ENCODE measurements around the gene WNT1. TPM values are rescaled to one million over a fixed set of nuclear protein-coding genes. Genes with fewer than 3 reads are reported as not detected.

Gene WNT1
- total RNA-seq, 1 donor from 2014 or later: not detected

DNA sequence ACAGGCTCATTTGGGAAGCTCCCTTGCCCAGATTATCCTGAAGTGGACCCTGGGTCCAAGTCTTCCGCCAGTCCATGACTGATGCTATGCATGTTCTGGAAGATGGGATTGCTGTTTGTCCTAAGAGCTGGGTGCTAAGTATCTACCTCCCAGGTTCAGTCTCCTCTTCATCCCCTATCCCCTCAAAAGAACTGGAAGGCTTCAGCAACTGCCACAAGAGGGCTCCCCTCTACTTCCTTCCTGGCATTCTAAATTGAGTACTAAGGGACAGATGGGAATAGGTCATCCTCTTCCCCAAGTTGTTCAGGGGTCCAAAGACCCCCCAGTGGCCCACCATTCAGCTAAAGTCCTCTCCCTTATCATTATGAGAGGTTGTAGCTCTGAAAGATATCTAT lies 43.8 kb upstream of the WNT1 start:
- Mint-ChIP-seq H3K27me3 (ENCODE audit: unreplicated experiment) (no peaks in the 10 kb centered on the region), H3K4me1 (ENCODE audit: low read depth, unreplicated experiment) (no peaks in the 10 kb centered on the region), H3K9me3 (ENCODE audit: unreplicated experiment) (peaks cover 3% of the 10 kb centered on the region), H3K27ac (ENCODE audit: unreplicated experiment) (no peak overlapping the region), H3K4me3 (ENCODE audit: unreplicated experiment) (no peak overlapping the region), H3K36me3 (ENCODE audit: unreplicated experiment) (peaks cover 4% of the 10 kb centered on the region)
- no peak for DNase-seq
- TF ChIP-seq, protein P1, sequence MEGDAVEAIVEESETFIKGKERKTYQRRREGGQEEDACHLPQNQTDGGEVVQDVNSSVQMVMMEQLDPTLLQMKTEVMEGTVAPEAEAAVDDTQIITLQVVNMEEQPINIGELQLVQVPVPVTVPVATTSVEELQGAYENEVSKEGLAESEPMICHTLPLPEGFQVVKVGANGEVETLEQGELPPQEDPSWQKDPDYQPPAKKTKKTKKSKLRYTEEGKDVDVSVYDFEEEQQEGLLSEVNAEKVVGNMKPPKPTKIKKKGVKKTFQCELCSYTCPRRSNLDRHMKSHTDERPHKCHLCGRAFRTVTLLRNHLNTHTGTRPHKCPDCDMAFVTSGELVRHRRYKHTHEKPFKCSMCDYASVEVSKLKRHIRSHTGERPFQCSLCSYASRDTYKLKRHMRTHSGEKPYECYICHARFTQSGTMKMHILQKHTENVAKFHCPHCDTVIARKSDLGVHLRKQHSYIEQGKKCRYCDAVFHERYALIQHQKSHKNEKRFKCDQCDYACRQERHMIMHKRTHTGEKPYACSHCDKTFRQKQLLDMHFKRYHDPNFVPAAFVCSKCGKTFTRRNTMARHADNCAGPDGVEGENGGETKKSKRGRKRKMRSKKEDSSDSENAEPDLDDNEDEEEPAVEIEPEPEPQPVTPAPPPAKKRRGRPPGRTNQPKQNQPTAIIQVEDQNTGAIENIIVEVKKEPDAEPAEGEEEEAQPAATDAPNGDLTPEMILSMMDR (IDR thresholded peaks at IDR 0.05; ENCODE audit: partially characterized antibody, unreplicated experiment): no peak

DNA sequence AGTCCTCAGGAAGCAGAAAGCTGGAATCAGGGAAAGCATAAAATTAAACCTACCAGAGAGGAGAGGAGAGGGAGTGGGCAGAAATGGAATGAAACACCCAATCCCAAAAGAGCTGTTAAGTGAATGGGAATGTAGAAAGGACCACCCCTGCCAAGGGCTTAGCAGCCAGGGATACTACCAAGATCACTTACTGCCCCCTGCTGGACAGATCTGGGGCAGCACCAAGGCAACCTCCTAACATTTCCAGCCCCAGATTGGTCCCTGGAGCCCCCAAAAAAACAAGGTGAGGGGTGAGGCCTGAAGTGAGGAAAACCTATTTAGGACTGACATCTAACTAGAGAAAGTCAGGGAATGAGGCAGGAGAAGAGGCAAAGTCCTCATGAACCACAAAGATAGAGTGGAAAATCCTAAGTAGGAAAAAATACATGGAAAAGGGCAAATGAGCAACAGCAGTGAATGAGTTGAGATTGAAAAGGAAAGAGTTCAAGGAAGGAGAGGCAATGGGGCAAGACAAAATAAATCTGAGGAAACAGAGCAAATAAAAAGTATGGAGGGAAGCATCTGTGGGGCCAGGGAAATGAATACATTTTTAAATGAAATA lies 41.6 kb upstream of the WNT1 start:
- Mint-ChIP-seq H3K4me3 (ENCODE audit: unreplicated experiment) (no peak overlapping the region), H3K27ac (ENCODE audit: unreplicated experiment) (no peak overlapping the region), H3K36me3 (ENCODE audit: unreplicated experiment) (no peaks in the 10 kb centered on the region), H3K4me1 (ENCODE audit: low read depth, unreplicated experiment) (no peaks in the 10 kb centered on the region), H3K27me3 (ENCODE audit: unreplicated experiment) (no peaks in the 10 kb centered on the region), H3K9me3 (ENCODE audit: unreplicated experiment) (peaks cover 3% of the 10 kb centered on the region)
- TF ChIP-seq, protein P1 (IDR thresholded peaks at IDR 0.05; ENCODE audit: partially characterized antibody, unreplicated experiment): peak; percentile 90
- DNase-seq: peak; percentile 90

DNA sequence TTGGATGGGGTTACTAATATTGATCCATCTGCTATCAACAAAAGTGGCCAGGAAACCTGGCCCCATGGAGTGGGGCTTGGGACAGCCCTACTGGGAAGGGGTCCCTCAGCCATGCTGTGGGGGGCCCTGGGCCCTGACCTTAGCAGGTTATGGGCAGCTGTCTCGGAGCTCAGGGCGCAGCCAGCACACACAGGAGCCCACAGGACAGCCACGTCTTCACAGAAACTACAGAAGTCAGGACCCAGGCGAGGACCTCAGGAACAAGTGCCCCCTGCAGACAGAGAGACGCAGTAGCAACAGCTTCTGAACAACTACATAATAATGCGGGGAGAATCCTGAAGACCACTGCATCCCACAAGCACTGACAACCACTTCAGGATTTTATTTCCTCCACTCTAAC lies 41.0 kb upstream of the WNT1 start:
- H3K4me3 Mint-ChIP-seq (ENCODE audit: unreplicated experiment): no peak overlapping the region

DNA sequence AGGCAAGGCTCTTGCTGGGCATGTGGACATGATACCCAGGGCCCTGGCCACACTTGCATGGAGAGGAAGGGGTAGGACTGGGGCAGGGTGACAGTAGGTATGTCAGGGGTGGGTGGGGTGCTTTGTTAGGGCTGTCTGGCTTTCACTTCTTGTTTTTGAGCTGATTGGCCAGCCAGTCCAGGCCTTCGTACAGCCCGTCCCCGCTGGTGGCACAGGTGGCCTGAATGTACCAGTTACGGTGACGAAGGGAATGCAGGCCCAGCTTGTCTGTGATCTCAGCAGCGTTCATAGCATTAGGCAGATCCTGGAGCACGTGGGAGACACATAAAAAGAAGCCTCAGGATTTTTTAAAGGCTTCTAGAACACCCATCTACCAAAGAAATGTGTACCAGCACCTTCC lies 39.3 kb upstream of the WNT1 start:
- Mint-ChIP-seq H3K9me3 (ENCODE audit: unreplicated experiment) (peaks cover 7% of the 10 kb centered on the region), H3K27me3 (ENCODE audit: unreplicated experiment) (peaks cover 5% of the 10 kb centered on the region), H3K27ac (ENCODE audit: unreplicated experiment) (no peak overlapping the region), H3K4me1 (ENCODE audit: low read depth, unreplicated experiment) (peaks cover 8% of the 10 kb centered on the region), H3K36me3 (ENCODE audit: unreplicated experiment) (no peaks in the 10 kb centered on the region), H3K4me3 (ENCODE audit: unreplicated experiment) (no peak overlapping the region)
- TF ChIP-seq, protein P1 (IDR thresholded peaks at IDR 0.05; ENCODE audit: partially characterized antibody, unreplicated experiment): no peak
- DNase-seq: no peak

More for the DNA sequence above, 41.0 kb upstream of the WNT1 start:
- TF ChIP-seq, protein P1 (IDR thresholded peaks at IDR 0.05; ENCODE audit: partially characterized antibody, unreplicated experiment): no peak
- peaks cover 3% of the 10 kb centered on the region for H3K9me3 Mint-ChIP-seq (ENCODE audit: unreplicated experiment)
- H3K27me3 Mint-ChIP-seq (ENCODE audit: unreplicated experiment): no peaks in the 10 kb centered on the region
- DNase-seq: no peak
- no peaks in the 10 kb centered on the region for H3K4me1 Mint-ChIP-seq (ENCODE audit: low read depth, unreplicated experiment)
- no peak overlapping the region for H3K27ac Mint-ChIP-seq (ENCODE audit: unreplicated experiment)
- H3K36me3 Mint-ChIP-seq (ENCODE audit: unreplicated experiment): no peaks in the 10 kb centered on the region

DNA sequence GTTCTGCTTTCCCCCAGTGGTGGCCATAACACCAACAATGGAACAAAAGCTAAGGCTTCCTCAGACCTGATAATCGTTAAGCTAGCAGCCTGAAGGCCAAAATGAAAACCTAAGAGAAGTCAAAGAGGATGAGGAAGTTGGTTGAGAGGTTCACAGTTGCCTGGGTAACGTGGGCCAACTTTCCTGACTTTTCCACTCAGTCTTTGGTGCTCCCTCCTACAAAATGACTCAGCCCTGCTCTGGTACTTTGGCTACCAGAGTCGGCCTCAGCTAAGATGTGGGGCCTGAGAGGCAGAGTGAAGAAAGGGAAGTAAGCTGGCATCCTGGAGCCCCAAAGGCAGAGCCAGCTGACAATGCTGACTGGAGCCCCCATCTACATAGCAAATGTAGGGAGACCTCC lies 37.9 kb upstream of the WNT1 start:
- peaks cover 5% of the 10 kb centered on the region for H3K27me3 Mint-ChIP-seq (ENCODE audit: unreplicated experiment)
- TF ChIP-seq, protein P1 (IDR thresholded peaks at IDR 0.05; ENCODE audit: partially characterized antibody, unreplicated experiment): no peak
- peaks cover 7% of the 10 kb centered on the region for H3K9me3 Mint-ChIP-seq (ENCODE audit: unreplicated experiment)
- peaks cover 13% of the 10 kb centered on the region for H3K4me1 Mint-ChIP-seq (ENCODE audit: low read depth, unreplicated experiment)
- DNase-seq: no peak
- no peaks in the 10 kb centered on the region for H3K36me3 Mint-ChIP-seq (ENCODE audit: unreplicated experiment)
- H3K4me3 Mint-ChIP-seq (ENCODE audit: unreplicated experiment): no peak overlapping the region
- H3K27ac Mint-ChIP-seq (ENCODE audit: unreplicated experiment): no peak overlapping the region

Measured in glutamatergic neuron (in vitro differentiated cells).